HepG2 (cell line): Measurements from ENCODE around the gene DAO. TPM values are rescaled to one million over a fixed set of nuclear protein-coding genes. Genes with fewer than 3 reads are reported as not detected.

Experiments used
- ADNP ChIP-seq: sonication (generic); formaldehyde crosslinking; IDR thresholded peaks from 2 replicates; pipeline ENCODE4 v1.4.0; 2020; ENCODE audit warnings: missing genetic modification reagents
- HNRNPL ChIP-seq: fragments of 200-400 bp; formaldehyde crosslinking; IDR thresholded peaks from 2 replicates; pipeline ENCODE4 v1.6.1; 2017; ENCODE audit warnings: mild to moderate bottlenecking, low read depth, low read length
- HOXA3 ChIP-seq: sonication (generic); formaldehyde crosslinking; IDR thresholded peaks from 2 replicates; pipeline ENCODE4 v1.5.0; 2020; ENCODE audit warnings: missing genetic modification reagents
- NR2F6 ChIP-seq, 2 experiments: IDR thresholded peaks; 2 replicates each; pipeline ENCODE4 v1.6.1; 2016; ENCODE audit warnings: antibody characterized with exemption in 1 of 2, mild to moderate bottlenecking in 1 of 2
- PHF8 ChIP-seq: sonication (generic); formaldehyde crosslinking; IDR thresholded peaks from 2 replicates; pipeline ENCODE4 v1.5.0; 2020; ENCODE audit warnings: missing genetic modification reagents
- TBL1XR1 ChIP-seq: fragments of 150-350 bp; IDR thresholded peaks from 2 replicates; pipeline ENCODE4 v1.6.1; 2014; ENCODE audit warnings: borderline replicate concordance, low read length; ENCODE audit not compliant: partially characterized antibody
- ZBTB7A ChIP-seq: sonication (generic); formaldehyde crosslinking; IDR thresholded peaks from 2 replicates; pipeline ENCODE4 v1.8.0; 2022; ENCODE audit warnings: mild to moderate bottlenecking, missing genetic modification reagents
- ZNF263 ChIP-seq: sonication (generic); formaldehyde crosslinking; IDR thresholded peaks from 2 replicates; pipeline ENCODE4 v1.4.0; 2020; ENCODE audit warnings: missing genetic modification reagents
- ZNF589 ChIP-seq: sonication (generic); formaldehyde crosslinking; conservative IDR thresholded peaks from 2 replicates; pipeline ENCODE4 v1.8.0; 2022; ENCODE audit warnings: mild to moderate bottlenecking, moderate library complexity, missing genetic modification reagents
- ZNF747 ChIP-seq: sonication (generic); formaldehyde crosslinking; IDR thresholded peaks from 2 replicates; pipeline ENCODE4 v1.8.1; 2023; ENCODE audit warnings: missing genetic modification reagents, mild to moderate bottlenecking, borderline replicate concordance
- ZNF891 ChIP-seq: sonication (generic); formaldehyde crosslinking; IDR thresholded peaks from 2 replicates; pipeline ENCODE4 v1.5.0; 2020; ENCODE audit warnings: mild to moderate bottlenecking, missing genetic modification reagents
- ZSCAN29 ChIP-seq: sonication (generic); formaldehyde crosslinking; conservative IDR thresholded peaks from 2 replicates; pipeline ENCODE4 v1.4.0; 2020; ENCODE audit warnings: mild to moderate bottlenecking, missing genetic modification reagents
- ZSCAN30 ChIP-seq: sonication (generic); formaldehyde crosslinking; IDR thresholded peaks from 2 replicates; pipeline ENCODE4 v1.5.0; 2020; ENCODE audit warnings: mild to moderate bottlenecking, missing genetic modification reagents
- polyA plus RNA-seq, 8 experiments: library from polyadenylated mRNA; depleted of rRNA in 3 of 8; stranded (reverse) in 7 of 8; unstranded in 1 of 8; fragments of >200 nt; fragmentation: Illumina TruSeq in 4 of 8; extraction: Trizol in 4 of 8; gene quantifications; 2 replicates each; pipeline versions ENCODE4 v1.2.1 to v1.2.3, GENCODE V29; 2011 to 2016; ENCODE audit warnings: low read depth in 4 of 8, missing spikeins in 1 of 8, mixed read lengths in 1 of 8; ENCODE audit not compliant: insufficient read depth in 1 of 8
- total RNA-seq, 5 experiments: library from RNA; depleted of rRNA; stranded (reverse); fragments of >200 nt; fragmentation: Illumina TruSeq; extraction: Trizol; gene quantifications; 2 replicates each; pipeline ENCODE4 v1.2.3, GENCODE V29; 2016; ENCODE audit warnings: low read depth in 1 of 5
- TF ChIP-seq, protein P1 (sequence below): sonication (generic); formaldehyde crosslinking; IDR thresholded peaks from 2 replicates; pipeline ENCODE4 v1.4.0; 2020; ENCODE audit warnings: missing genetic modification reagents
- TF ChIP-seq, protein P2 (sequence below): sonication (generic); formaldehyde crosslinking; IDR thresholded peaks from 2 replicates; pipeline ENCODE4 v1.4.0; 2020; ENCODE audit warnings: mild to moderate bottlenecking, missing genetic modification reagents
- TF ChIP-seq, protein P3 (sequence below): sonication (generic); formaldehyde crosslinking; IDR thresholded peaks from 2 replicates; pipeline ENCODE4 v1.5.0; 2020; ENCODE audit warnings: mild to moderate bottlenecking, missing genetic modification reagents
- TF ChIP-seq, protein P4 (sequence below): sonication (generic); formaldehyde crosslinking; IDR thresholded peaks from 2 replicates; pipeline ENCODE4 v1.4.0; 2020; ENCODE audit warnings: missing genetic modification reagents

The DAO gene
- total and polyA plus RNA-seq, 2 of the 13 experiments (the other 11 are each of a cell fraction or from before 2014, with no cell fraction given) = 0.34 to 0.82 TPM

DNA sequence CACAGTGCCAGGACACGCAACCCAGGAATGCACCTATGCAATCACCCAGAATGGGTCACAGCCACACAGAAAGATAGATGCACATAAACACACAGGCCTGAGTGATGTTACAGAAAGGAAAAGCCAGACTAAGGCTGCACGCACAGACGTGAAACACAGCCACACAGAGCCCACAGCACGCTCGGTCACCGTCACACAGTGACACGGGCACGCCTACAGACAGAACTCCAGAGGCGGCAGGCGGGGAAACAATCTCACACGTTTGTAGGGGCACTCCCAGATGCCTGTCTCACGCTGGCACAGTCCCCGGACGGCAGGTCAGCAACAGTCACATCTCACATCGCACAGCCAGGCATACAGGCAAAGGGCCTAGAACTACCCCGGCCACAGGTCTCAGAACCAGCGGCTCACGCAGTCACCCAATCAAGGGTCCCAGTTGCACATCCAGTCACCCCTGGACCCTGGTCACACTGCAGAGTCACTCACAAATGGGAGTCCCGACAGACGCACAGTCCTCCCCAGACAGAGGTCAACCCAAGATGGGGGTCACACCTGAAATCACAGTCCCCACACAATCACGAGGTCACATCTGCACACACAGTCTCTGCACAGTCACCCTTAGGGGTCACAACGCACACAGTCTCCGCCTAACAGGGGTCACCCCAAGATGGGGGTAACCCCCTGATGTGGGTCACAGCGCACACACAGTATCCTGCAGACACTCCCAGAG lies 23.3 kb upstream of the DAO start (continued):
- TF ChIP-seq ZSCAN30 (CRISPR knock-in tag) (no peak), NR2F6 (IDR thresholded peaks at IDR 0.05) (0 out of 2 replicates have a peak, but pooled peaks have one; percentile 12), NR2F6 (CRISPR knock-in tag; IDR thresholded peaks at IDR 0.05) (peak; percentile 44), PHF8 (CRISPR knock-in tag) (peak; percentile 44), ZSCAN29 (CRISPR knock-in tag) (no peak), ZNF263 (CRISPR knock-in tag) (peak; percentile 69), ADNP (no peak), ZNF891 (CRISPR knock-in tag) (0 out of 2 replicates have a peak, but pooled peaks have one; percentile 36), ZNF747 (CRISPR knock-in tag) (0 out of 2 replicates have a peak, but pooled peaks have one; percentile 35), TBL1XR1 (no peak), HNRNPL (no peak), ZBTB7A (CRISPR knock-in tag) (peak; percentile 37; the same call in 1 of the 2 replicates), HOXA3 (peak; percentile 20; the same call in 1 of the 2 replicates), ZNF589 (CRISPR knock-in tag) (0 out of 2 replicates have a peak, but pooled peaks have one; percentile 7)
- TF ChIP-seq, protein P1, sequence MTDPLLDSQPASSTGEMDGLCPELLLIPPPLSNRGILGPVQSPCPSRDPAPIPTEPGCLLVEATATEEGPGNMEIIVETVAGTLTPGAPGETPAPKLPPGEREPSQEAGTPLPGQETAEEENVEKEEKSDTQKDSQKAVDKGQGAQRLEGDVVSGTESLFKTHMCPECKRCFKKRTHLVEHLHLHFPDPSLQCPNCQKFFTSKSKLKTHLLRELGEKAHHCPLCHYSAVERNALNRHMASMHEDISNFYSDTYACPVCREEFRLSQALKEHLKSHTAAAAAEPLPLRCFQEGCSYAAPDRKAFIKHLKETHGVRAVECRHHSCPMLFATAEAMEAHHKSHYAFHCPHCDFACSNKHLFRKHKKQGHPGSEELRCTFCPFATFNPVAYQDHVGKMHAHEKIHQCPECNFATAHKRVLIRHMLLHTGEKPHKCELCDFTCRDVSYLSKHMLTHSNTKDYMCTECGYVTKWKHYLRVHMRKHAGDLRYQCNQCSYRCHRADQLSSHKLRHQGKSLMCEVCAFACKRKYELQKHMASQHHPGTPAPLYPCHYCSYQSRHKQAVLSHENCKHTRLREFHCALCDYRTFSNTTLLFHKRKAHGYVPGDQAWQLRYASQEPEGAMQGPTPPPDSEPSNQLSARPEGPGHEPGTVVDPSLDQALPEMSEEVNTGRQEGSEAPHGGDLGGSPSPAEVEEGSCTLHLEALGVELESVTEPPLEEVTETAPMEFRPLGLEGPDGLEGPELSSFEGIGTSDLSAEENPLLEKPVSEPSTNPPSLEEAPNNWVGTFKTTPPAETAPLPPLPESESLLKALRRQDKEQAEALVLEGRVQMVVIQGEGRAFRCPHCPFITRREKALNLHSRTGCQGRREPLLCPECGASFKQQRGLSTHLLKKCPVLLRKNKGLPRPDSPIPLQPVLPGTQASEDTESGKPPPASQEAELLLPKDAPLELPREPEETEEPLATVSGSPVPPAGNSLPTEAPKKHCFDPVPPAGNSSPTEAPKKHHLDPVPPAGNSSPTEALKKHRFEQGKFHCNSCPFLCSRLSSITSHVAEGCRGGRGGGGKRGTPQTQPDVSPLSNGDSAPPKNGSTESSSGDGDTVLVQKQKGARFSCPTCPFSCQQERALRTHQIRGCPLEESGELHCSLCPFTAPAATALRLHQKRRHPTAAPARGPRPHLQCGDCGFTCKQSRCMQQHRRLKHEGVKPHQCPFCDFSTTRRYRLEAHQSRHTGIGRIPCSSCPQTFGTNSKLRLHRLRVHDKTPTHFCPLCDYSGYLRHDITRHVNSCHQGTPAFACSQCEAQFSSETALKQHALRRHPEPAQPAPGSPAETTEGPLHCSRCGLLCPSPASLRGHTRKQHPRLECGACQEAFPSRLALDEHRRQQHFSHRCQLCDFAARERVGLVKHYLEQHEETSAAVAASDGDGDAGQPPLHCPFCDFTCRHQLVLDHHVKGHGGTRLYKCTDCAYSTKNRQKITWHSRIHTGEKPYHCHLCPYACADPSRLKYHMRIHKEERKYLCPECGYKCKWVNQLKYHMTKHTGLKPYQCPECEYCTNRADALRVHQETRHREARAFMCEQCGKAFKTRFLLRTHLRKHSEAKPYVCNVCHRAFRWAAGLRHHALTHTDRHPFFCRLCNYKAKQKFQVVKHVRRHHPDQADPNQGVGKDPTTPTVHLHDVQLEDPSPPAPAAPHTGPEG = peak; percentile 11; the same call in 1 of the 2 replicates
- TF ChIP-seq, protein P2, sequence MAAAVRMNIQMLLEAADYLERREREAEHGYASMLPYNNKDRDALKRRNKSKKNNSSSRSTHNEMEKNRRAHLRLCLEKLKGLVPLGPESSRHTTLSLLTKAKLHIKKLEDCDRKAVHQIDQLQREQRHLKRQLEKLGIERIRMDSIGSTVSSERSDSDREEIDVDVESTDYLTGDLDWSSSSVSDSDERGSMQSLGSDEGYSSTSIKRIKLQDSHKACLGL (CRISPR knock-in tag) = peak; percentile 46; the same call in 1 of the 2 replicates
- TF ChIP-seq, protein P3, sequence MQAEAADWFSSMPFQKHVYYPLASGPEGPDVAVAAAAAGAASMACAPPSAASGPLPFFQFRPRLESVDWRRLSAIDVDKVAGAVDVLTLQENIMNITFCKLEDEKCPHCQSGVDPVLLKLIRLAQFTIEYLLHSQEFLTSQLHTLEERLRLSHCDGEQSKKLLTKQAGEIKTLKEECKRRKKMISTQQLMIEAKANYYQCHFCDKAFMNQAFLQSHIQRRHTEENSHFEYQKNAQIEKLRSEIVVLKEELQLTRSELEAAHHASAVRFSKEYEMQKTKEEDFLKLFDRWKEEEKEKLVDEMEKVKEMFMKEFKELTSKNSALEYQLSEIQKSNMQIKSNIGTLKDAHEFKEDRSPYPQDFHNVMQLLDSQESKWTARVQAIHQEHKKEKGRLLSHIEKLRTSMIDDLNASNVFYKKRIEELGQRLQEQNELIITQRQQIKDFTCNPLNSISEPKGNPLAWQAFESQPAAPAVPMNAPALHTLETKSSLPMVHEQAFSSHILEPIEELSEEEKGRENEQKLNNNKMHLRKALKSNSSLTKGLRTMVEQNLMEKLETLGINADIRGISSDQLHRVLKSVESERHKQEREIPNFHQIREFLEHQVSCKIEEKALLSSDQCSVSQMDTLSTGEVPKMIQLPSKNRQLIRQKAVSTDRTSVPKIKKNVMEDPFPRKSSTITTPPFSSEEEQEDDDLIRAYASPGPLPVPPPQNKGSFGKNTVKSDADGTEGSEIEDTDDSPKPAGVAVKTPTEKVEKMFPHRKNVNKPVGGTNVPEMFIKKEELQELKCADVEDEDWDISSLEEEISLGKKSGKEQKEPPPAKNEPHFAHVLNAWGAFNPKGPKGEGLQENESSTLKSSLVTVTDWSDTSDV (CRISPR knock-in tag) = peak; percentile 58; the same call in 1 of the 2 replicates
- TF ChIP-seq, protein P4, sequence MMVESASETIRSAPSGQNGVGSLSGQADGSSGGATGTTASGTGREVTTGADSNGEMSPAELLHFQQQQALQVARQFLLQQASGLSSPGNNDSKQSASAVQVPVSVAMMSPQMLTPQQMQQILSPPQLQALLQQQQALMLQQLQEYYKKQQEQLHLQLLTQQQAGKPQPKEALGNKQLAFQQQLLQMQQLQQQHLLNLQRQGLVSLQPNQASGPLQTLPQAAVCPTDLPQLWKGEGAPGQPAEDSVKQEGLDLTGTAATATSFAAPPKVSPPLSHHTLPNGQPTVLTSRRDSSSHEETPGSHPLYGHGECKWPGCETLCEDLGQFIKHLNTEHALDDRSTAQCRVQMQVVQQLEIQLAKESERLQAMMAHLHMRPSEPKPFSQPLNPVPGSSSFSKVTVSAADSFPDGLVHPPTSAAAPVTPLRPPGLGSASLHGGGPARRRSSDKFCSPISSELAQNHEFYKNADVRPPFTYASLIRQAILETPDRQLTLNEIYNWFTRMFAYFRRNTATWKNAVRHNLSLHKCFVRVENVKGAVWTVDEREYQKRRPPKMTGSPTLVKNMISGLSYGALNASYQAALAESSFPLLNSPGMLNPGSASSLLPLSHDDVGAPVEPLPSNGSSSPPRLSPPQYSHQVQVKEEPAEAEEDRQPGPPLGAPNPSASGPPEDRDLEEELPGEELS = no peak
